Type B pancreatic cell (in vitro differentiated cells): ENCODE results near the gene ESR2. TPM values are rescaled to one million over a fixed set of nuclear protein-coding genes. Genes with fewer than 3 reads are reported as not detected.

Experiments
- DNase-seq: peaks from one replicate; pipeline ENCODE4 v3.0.0; 2021; ENCODE audit warnings: mixed read lengths; ENCODE audit not compliant: unreplicated experiment; ENCODE audit errors: extremely low spot score
- H3K27ac Mint-ChIP-seq: 2 replicates; pipeline ENCODE4 v1.8.0; 2021; ENCODE audit warnings: mild to moderate bottlenecking, mixed read lengths
- H3K27me3 Mint-ChIP-seq: 2 replicates; pipeline ENCODE4 v1.8.0; 2021; ENCODE audit warnings: mixed read lengths
- H3K36me3 Mint-ChIP-seq: 2 replicates; pipeline ENCODE4 v1.8.0; 2021; ENCODE audit warnings: mixed read lengths
- H3K4me1 Mint-ChIP-seq: one replicate; pipeline ENCODE4 v1.8.0; 2021; ENCODE audit warnings: mixed read lengths; ENCODE audit not compliant: unreplicated experiment
- H3K4me3 Mint-ChIP-seq: 2 replicates; pipeline ENCODE4 v1.8.0; 2021; ENCODE audit warnings: mild to moderate bottlenecking, mixed read lengths
- H3K9me3 Mint-ChIP-seq: 2 replicates; pipeline ENCODE4 v1.8.0; 2021; ENCODE audit warnings: mixed read lengths
- total RNA-seq: library from RNA; stranded (reverse); gene quantifications from 2 replicates; pipeline ENCODE4 v1.2.1, GENCODE V29; 2021; ENCODE audit warnings: low replicate concordance
- TF ChIP-seq, protein P1 (sequence below): fragments of 200-600 bp; sonication (generic); conservative IDR thresholded peaks from 2 replicates; pipeline ENCODE4 v1.5.0; 2021; ENCODE audit warnings: antibody characterized with exemption, mild to moderate bottlenecking

Gene ESR2
- total RNA-seq, 1 donor from 2014 or later = 0.53 TPM

DNA sequence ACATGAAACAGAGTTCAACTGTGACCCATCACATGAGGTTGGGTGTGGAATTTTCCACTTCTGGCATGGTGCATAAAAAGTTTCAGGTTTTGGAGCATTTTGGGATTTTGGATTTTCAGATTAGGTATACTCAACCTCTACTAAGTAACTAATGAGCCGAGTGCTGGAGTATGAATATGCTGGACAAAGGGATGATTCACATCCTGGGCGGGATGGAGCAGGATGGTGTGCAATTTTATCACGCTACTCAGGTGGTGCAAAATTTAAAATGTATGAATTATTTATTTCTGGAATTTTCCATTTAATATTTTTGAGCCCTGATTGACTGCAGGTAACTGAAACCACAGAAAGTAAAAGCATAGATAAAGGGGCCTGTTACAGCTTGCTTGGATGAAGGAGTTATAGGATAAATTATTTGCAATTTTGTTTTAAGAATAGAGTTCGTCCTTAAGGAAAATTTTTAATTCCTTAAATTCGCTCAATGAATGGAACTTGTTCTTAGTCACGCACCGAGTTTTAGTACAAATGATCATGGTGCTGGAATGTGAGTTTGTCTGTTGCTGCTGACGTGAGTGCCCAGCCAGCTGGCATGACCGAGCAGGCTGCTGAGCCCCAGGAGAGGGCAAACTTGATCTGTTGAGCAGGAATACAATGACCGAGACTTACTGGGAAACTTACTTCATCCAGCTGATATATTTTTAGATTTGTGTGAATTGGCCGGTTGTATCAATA is 176.3 kb downstream of the ESR2 start:
- no peaks in the 10 kb centered on the region for H3K4me1 Mint-ChIP-seq
- DNase-seq = no peak
- no peak overlapping the region for H3K27ac Mint-ChIP-seq
- H3K9me3 Mint-ChIP-seq = no peaks in the 10 kb centered on the region
- H3K36me3 Mint-ChIP-seq = peaks cover 12% of the 10 kb centered on the region
- no peaks in the 10 kb centered on the region for H3K27me3 Mint-ChIP-seq
- TF ChIP-seq, protein P1, sequence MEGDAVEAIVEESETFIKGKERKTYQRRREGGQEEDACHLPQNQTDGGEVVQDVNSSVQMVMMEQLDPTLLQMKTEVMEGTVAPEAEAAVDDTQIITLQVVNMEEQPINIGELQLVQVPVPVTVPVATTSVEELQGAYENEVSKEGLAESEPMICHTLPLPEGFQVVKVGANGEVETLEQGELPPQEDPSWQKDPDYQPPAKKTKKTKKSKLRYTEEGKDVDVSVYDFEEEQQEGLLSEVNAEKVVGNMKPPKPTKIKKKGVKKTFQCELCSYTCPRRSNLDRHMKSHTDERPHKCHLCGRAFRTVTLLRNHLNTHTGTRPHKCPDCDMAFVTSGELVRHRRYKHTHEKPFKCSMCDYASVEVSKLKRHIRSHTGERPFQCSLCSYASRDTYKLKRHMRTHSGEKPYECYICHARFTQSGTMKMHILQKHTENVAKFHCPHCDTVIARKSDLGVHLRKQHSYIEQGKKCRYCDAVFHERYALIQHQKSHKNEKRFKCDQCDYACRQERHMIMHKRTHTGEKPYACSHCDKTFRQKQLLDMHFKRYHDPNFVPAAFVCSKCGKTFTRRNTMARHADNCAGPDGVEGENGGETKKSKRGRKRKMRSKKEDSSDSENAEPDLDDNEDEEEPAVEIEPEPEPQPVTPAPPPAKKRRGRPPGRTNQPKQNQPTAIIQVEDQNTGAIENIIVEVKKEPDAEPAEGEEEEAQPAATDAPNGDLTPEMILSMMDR = no peak
- no peak overlapping the region for H3K4me3 Mint-ChIP-seq

DNA sequence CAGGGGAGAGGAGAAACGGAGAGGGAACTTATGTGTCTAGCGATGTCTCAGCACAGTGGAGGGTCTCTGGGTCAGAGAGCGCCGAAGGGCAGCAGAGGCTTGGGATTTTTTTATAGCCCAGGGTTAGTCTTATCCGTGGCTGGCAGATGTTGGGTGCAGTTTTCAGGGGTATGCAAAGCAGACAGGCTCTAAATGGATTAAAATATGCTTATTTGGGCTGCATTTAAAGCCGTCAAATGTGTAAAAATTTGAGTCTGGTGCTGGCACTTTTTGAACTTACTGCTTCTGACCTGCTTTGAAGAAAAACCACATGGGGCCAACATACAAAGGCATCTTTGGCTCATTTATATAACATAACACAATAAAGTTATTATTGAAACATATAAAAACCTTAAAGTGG is 178.8 kb downstream of the ESR2 start:
- Mint-ChIP-seq H3K4me1 (no peaks in the 10 kb centered on the region), H3K4me3 (no peak overlapping the region), H3K9me3 (no peaks in the 10 kb centered on the region), H3K27ac (no peak overlapping the region), H3K36me3 (peaks cover 6% of the 10 kb centered on the region), H3K27me3 (no peaks in the 10 kb centered on the region)
- TF ChIP-seq, protein P1 = no peak
- no peak for DNase-seq

DNA sequence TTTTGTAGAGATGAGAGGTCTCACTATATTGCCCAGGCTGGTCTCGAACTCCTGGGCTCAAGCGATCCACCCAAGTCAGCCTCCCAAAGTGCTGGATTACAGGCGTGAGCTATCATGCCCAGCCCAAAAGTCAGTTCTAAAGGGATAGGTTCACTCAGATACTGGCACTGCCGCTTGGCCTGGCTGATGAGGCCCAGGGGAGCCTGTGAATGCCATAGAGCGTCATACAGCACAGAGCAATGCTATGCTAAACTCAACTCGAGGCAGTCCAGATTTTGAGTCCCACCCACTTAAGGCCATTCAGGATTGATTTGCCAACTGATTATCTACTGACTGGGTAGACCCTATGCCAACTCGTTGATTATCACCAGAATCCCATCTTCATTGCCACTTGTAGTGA is 179.4 kb downstream of the ESR2 start:
- no peaks in the 10 kb centered on the region for H3K4me1 Mint-ChIP-seq
- H3K9me3 Mint-ChIP-seq = no peaks in the 10 kb centered on the region
- peaks cover 6% of the 10 kb centered on the region for H3K36me3 Mint-ChIP-seq
- no peak overlapping the region for H3K27ac Mint-ChIP-seq
- no peak for DNase-seq
- H3K27me3 Mint-ChIP-seq = no peaks in the 10 kb centered on the region
- no peak overlapping the region for H3K4me3 Mint-ChIP-seq
- TF ChIP-seq, protein P1 = no peak

DNA sequence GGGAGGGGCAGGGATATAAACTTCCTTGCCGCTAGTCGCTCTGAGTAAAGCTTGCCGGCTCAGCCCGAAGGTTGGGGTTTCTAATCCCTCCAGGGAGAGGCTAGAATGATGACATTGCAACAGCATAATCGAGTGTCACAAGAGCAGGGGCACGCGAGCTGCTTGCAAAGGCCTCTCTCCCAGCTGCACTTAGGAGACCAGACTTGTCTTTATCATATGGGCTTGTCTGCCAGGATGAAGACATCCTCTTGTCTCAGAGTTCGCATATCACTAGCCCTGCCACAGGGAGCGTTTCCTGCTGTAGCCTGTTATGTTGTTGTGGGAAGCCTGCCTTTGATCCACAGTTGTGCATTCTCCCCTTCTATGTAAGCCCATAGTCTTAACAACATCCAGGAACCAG is 180.0 kb downstream of the ESR2 start:
- peaks cover 3% of the 10 kb centered on the region for H3K36me3 Mint-ChIP-seq

DNA sequence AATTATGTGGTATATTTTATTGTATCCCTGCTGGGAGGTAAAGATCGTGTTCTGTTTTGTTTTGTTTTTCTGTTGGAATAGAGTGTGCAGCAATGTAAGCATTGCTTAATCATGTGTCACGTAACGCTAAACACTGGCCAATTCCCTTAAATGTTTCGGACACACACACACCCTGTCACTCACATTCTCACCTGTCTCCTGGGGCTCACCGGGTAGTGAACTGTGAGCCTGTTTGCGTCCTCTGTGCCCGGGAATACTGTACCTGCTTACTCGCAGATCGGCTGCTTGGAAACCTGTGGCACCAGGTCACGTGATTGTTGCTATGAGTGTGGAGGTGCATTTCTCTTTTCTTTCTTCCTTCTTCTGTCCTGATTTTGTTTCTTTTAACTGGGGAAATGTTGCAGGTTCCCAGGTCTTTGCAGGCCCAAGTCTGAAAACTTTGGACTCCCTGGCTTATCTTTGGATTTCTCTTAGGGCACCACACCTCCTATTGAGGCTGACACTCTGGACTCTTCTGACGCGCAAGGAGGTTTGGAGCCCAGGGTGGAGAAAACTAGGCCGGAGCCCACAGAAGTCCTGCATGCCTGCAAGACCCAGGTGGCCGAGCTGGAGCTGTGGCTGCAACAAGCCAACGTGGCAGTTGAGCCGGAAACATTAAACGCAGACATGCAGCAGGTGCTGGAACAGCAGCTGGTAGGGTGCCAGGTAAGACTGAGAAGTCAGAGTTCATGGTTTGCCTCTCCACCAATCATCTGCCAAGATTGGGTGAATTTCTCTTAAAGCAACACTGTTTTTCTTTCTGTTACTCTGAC is 181.1 kb downstream of the ESR2 start:
- Mint-ChIP-seq H3K4me1 (no peaks in the 10 kb centered on the region), H3K27ac (no peak overlapping the region), H3K36me3 (peaks cover 3% of the 10 kb centered on the region), H3K27me3 (no peaks in the 10 kb centered on the region), H3K4me3 (peak overlapping the region; percentile 2), H3K9me3 (no peaks in the 10 kb centered on the region)
- no peak for DNase-seq
- TF ChIP-seq, protein P1 = no peak

More for the DNA sequence above, 180.0 kb downstream of the ESR2 start:
- DNase-seq = no peak
- Mint-ChIP-seq H3K4me3 (no peak overlapping the region), H3K9me3 (no peaks in the 10 kb centered on the region), H3K27ac (no peak overlapping the region), H3K27me3 (no peaks in the 10 kb centered on the region), H3K4me1 (no peaks in the 10 kb centered on the region)
- TF ChIP-seq, protein P1 = no peak
